HG03135 (cell line): ENCODE measurements around the gene RASSF3.

ENCODE experiments used
- ATAC-seq: cut with Tn5 transposase; IDR thresholded peaks from one replicate; pipeline ENCODE4 v1.9.1; 2021; ENCODE audit warnings: mild to moderate bottlenecking, moderate library complexity; ENCODE audit not compliant: unreplicated experiment

RASSF3 gene

GRCh38 chr12:64667793-64668192 lies 57.5 kb downstream of the RASSF3 start:
- no peak for ATAC-seq

GRCh38 chr12:64669270-64669842 lies 59.1 kb downstream of the RASSF3 start:
- peak; percentile 81 for ATAC-seq

GRCh38 chr12:64670019-64670418 lies 59.7 kb downstream of the RASSF3 start:
- ATAC-seq, result no peak

GRCh38 chr12:64670919-64671639 lies 60.8 kb downstream of the RASSF3 start:
- ATAC-seq, result no peak

- no peak for ATAC-seq
These were observed 61.4 kb downstream of the RASSF3 start for GRCh38 chr12:64671681-64672080.

- ATAC-seq, result no peak
These were observed 62.7 kb downstream of the RASSF3 start for GRCh38 chr12:64672925-64673409.

GRCh38 chr12:64673490-64674169 lies 63.3 kb downstream of the RASSF3 start:
- ATAC-seq, result no peak

GRCh38 chr12:64674367-64674922 lies 64.2 kb downstream of the RASSF3 start:
- no peak for ATAC-seq

GRCh38 chr12:64675795-64676194 lies 65.5 kb downstream of the RASSF3 start:
- ATAC-seq, result no peak

GRCh38 chr12:64678248-64678647 lies 68.0 kb downstream of the RASSF3 start:
- ATAC-seq, result no peak

GRCh38 chr12:64678835-64679234 lies 68.5 kb downstream of the RASSF3 start:
- no peak for ATAC-seq

GRCh38 chr12:64679487-64680001 lies 69.2 kb downstream of the RASSF3 start:
- no peak for ATAC-seq

- no peak for ATAC-seq
These were observed 69.9 kb downstream of the RASSF3 start for GRCh38 chr12:64680235-64680634.

GRCh38 chr12:64681200-64682052 lies 71.1 kb downstream of the RASSF3 start:
- no peak for ATAC-seq

GRCh38 chr12:64682572-64683277 lies 72.4 kb downstream of the RASSF3 start:
- ATAC-seq, result no peak

- ATAC-seq, result no peak
These were observed 73.7 kb downstream of the RASSF3 start for GRCh38 chr12:64683816-64684543.

- no peak for ATAC-seq
These were observed 74.8 kb downstream of the RASSF3 start for GRCh38 chr12:64685050-64685449.

- ATAC-seq, result no peak
These were observed 75.3 kb downstream of the RASSF3 start for GRCh38 chr12:64685605-64686004.

GRCh38 chr12:64687816-64688215 lies 77.5 kb downstream of the RASSF3 start:
- ATAC-seq, result no peak
